SK-N-SH (cell line): ENCODE results near the gene LMNB1. TPM values are rescaled to one million over a fixed set of nuclear protein-coding genes. Genes with fewer than 3 reads are reported as not detected.
"Not testable (repeated sequence)": the region's sequence is repeated elsewhere in the genome, so short reads cannot be mapped to it uniquely, and the experiment has no call there.

Source experiments
- CTCF ChIA-PET: fragments of 300-600, 350-600 bp; formaldehyde crosslinking; extraction: SDS; loops from one replicate; lab custom pipeline; 2021; lab: Yijun Ruan, JAX
- POLR2A ChIA-PET: fragments of 350-600 bp; sonication (Branson Sonifier 250); formaldehyde crosslinking; extraction: SDS; loops from one replicate; lab custom pipeline; 2020; ENCODE audit warnings: antibody characterized with exemption, inconsistent platforms; lab: Yijun Ruan, JAX
- DNase-seq: peaks from one replicate; pipeline ENCODE4 v3.0.0; 2012
- H2AFZ ChIP-seq: fragments of 200-600 bp; sonication (generic); 2 replicates; pipeline ENCODE4 v1.8.1; 2016; ENCODE audit warnings: antibody characterized with exemption, mild to moderate bottlenecking, low read depth
- H3F3A ChIP-seq: fragments of 200-600 bp; sonication (generic); replicated peaks from 2 replicates; pipeline ENCODE3; 2016; ENCODE audit warnings: antibody characterized with exemption, mild to moderate bottlenecking; ENCODE audit not compliant: insufficient read depth
- H3K27ac ChIP-seq, 2 experiments: fragments of 200-500 bp in 1 of 2; fragments of 200-600 bp in 1 of 2; sonication (Bioruptor generic) in 1 of 2; sonication (generic), shearing (Covaris generic) in 1 of 2; 2 replicates each; pipeline versions ENCODE4 v1.5.1 to v1.6.1; 2014 to 2016; ENCODE audit warnings: low read depth in 2 of 2, inconsistent platforms in 1 of 2, low read length in 1 of 2, mild to moderate bottlenecking in 1 of 2, mixed read lengths in 1 of 2
- H3K27me3 ChIP-seq: fragments of 200-600 bp; sonication (generic), shearing (Covaris generic); 2 replicates; pipeline ENCODE4 v1.6.1; 2016; ENCODE audit warnings: mixed run types; ENCODE audit not compliant: insufficient read depth
- H3K36me3 ChIP-seq, 2 experiments: fragments of 200-500 bp in 1 of 2; fragments of 200-600 bp in 1 of 2; sonication (Bioruptor generic) in 1 of 2; sonication (generic) in 1 of 2; replicated peaks in 1 of 2; 2 replicates each; pipeline versions ENCODE3 to v1.5.1; 2014 to 2016; ENCODE audit warnings: low read length in 1 of 2, mild to moderate bottlenecking in 1 of 2; ENCODE audit not compliant: insufficient read depth in 2 of 2, control insufficient read depth in 1 of 2
- H3K4me1 ChIP-seq, 2 experiments: fragments of 200-500 bp in 1 of 2; fragments of 200-600 bp in 1 of 2; sonication (Bioruptor generic) in 1 of 2; sonication (generic), shearing (Covaris generic) in 1 of 2; 2 replicates each; pipeline versions ENCODE4 v1.5.1 to v1.6.1; 2014 to 2016; ENCODE audit warnings: low read depth in 1 of 2, low read length in 1 of 2, mixed run types in 1 of 2; ENCODE audit not compliant: insufficient read depth in 2 of 2, control insufficient read depth in 1 of 2
- H3K4me2 ChIP-seq: fragments of 200-600 bp; sonication (generic), shearing (Covaris generic); 2 replicates; pipeline ENCODE4 v1.6.1; 2017; ENCODE audit warnings: mixed run types
- H3K4me3 ChIP-seq, 2 experiments: fragments of 200-500 bp in 1 of 2; fragments of 200-600 bp in 1 of 2; sonication (Bioruptor generic) in 1 of 2; sonication (generic), shearing (Covaris generic) in 1 of 2; 2 replicates each; pipeline versions ENCODE4 v1.5.1 to v1.8.1; 2014 to 2016; ENCODE audit warnings: low read depth in 2 of 2, inconsistent platforms in 1 of 2, low read length in 1 of 2, mild to moderate bottlenecking in 1 of 2, mixed read lengths in 1 of 2, moderate library complexity in 1 of 2
- H3K79me2 ChIP-seq: fragments of 200-600 bp; sonication (generic); 2 replicates; pipeline ENCODE4 v1.8.1; 2017; ENCODE audit warnings: mild to moderate bottlenecking; ENCODE audit not compliant: insufficient read depth
- H3K9ac ChIP-seq: fragments of 200-600 bp; sonication (generic); 2 replicates; pipeline ENCODE4 v1.6.1; 2017; ENCODE audit warnings: mixed run types
- H3K9me2 ChIP-seq: fragments of 200-600 bp; sonication (generic); 2 replicates; pipeline ENCODE4 v1.6.1; 2017; ENCODE audit warnings: mixed run types
- H3K9me3 ChIP-seq: fragments of 200-600 bp; sonication (generic); 2 replicates; pipeline ENCODE4 v1.6.1; 2017; ENCODE audit warnings: mixed run types, mild to moderate bottlenecking, moderate library complexity
- H4K20me1 ChIP-seq: fragments of 200-600 bp; sonication (generic); 2 replicates; pipeline ENCODE4 v1.6.1; 2017; ENCODE audit warnings: mild to moderate bottlenecking, mixed run types; ENCODE audit not compliant: insufficient read depth
- ELF1 ChIP-seq: IDR thresholded peaks from 2 replicates; pipeline ENCODE4 v1.4.0; 2012
- FOSL2 ChIP-seq: IDR thresholded peaks from 2 replicates; pipeline ENCODE4 v1.4.0; 2012; ENCODE audit warnings: low read depth, mild to moderate bottlenecking, moderate library complexity, borderline replicate concordance
- FOXM1 ChIP-seq: IDR thresholded peaks from 2 replicates; pipeline ENCODE4 v1.4.0; 2012; ENCODE audit warnings: low read depth, mild to moderate bottlenecking
- GABPA ChIP-seq: IDR thresholded peaks from 2 replicates; pipeline ENCODE4 v1.4.0; 2012; ENCODE audit warnings: low read depth, mild to moderate bottlenecking
- JUND ChIP-seq: IDR thresholded peaks from 2 replicates; pipeline ENCODE4 v1.4.0; 2012
- MEF2A ChIP-seq: IDR thresholded peaks from 2 replicates; pipeline ENCODE4 v1.4.0; 2012; ENCODE audit warnings: low read depth, borderline replicate concordance
- NFIC ChIP-seq: IDR thresholded peaks from 2 replicates; pipeline ENCODE4 v1.4.0; 2012; ENCODE audit warnings: borderline replicate concordance
- RFX5 ChIP-seq: IDR thresholded peaks from 2 replicates; pipeline ENCODE4 v1.6.1; 2012; ENCODE audit warnings: mild to moderate bottlenecking, improper control_type of control experiment, low read length
- RXRA ChIP-seq: IDR thresholded peaks from 2 replicates; pipeline ENCODE4 v1.4.0; 2012; ENCODE audit warnings: low read depth, mild to moderate bottlenecking, borderline replicate concordance
- SMC3 ChIP-seq: IDR thresholded peaks from 2 replicates; pipeline ENCODE4 v1.6.1; 2012; ENCODE audit warnings: low read depth, low read length, improper control_type of control experiment
- TCF12 ChIP-seq: IDR thresholded peaks from 2 replicates; pipeline ENCODE4 v1.4.0; 2012
- YY1 ChIP-seq: IDR thresholded peaks from 2 replicates; pipeline ENCODE4 v1.4.0; 2012; ENCODE audit warnings: low read depth, mild to moderate bottlenecking
- WGBS: methylation state at CpG from one replicate; pipeline ENCODE4 v1.1.6; 2017; ENCODE audit warnings: low lambda C conversion rate; 5-methylcytosine and 5-hydroxymethylcytosine counted together
- polyA plus RNA-seq, 3 experiments: library from polyadenylated mRNA; depleted of rRNA; stranded (reverse); fragments of >200 nt; gene quantifications; 2 replicates each; pipeline ENCODE4 v1.2.3, GENCODE V29; 2012
- TF ChIP-seq, protein P1 (sequence below): fragments of 150-350 bp; IDR thresholded peaks from 2 replicates; pipeline ENCODE4 v1.6.1; 2016; ENCODE audit warnings: mild to moderate bottlenecking, low read depth, low read length
- TF ChIP-seq, protein P2 (sequence below): IDR thresholded peaks from 2 replicates; pipeline ENCODE4 v1.4.0; 2012; ENCODE audit warnings: low read depth, borderline replicate concordance
- TF ChIP-seq, protein P3 (sequence below): IDR thresholded peaks from 2 replicates; pipeline ENCODE4; 2012
- TF ChIP-seq, protein P4 (sequence below): IDR thresholded peaks from 2 replicates; pipeline ENCODE4 v1.6.1; 2012; ENCODE audit warnings: mild to moderate bottlenecking, low read depth, low read length, moderate library complexity

Gene LMNB1
- polyA plus RNA-seq, 1 of the 3 experiments (the other 2 are of a cell fraction): 34.9 TPM

DNA sequence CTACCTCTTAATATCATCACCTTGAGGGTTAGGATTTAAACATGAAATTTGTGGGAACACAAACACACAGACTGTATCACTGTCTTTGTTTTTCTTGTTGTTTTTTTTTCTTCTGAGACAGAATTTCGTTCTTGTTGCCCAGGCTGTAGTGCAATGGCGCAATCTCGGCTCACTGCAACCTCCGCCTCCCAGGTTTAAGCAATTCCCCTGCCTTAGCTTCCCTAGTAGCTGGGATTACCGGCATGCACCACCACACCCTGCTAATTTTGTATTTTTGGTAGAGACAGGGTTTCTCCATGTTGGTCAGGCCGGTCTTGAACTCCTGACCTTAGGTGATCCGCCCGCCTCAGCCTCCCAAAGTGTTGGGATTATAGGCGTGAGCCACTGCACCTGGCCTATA is 36.9 kb downstream of the LMNB1 start:
- Histone ChIP-seq H3F3A (peaks cover 36% of the 10 kb centered on the region), H3K36me3 (peaks cover 44 to 49% of the 10 kb centered on the region in 2 experiments), H3K79me2 (peaks cover 73% of the 10 kb centered on the region), H3K4me1 (peaks cover 0 to 29% of the 10 kb centered on the region in 2 experiments; a peak in 3 of 4 replicates)
- CTCF ChIA-PET, POLR2A ChIA-PET, H3K27me3 ChIP-seq, H3K4me3 ChIP-seq, H2AFZ ChIP-seq, H3K9me2 ChIP-seq, H3K9ac ChIP-seq, H3K9me3 ChIP-seq, DNase-seq, H4K20me1 ChIP-seq, H3K27ac ChIP-seq, H3K4me2 ChIP-seq: not testable (repeated sequence)
- 99% methylated on average over 9 of the region's 9 CpGs for WGBS

DNA sequence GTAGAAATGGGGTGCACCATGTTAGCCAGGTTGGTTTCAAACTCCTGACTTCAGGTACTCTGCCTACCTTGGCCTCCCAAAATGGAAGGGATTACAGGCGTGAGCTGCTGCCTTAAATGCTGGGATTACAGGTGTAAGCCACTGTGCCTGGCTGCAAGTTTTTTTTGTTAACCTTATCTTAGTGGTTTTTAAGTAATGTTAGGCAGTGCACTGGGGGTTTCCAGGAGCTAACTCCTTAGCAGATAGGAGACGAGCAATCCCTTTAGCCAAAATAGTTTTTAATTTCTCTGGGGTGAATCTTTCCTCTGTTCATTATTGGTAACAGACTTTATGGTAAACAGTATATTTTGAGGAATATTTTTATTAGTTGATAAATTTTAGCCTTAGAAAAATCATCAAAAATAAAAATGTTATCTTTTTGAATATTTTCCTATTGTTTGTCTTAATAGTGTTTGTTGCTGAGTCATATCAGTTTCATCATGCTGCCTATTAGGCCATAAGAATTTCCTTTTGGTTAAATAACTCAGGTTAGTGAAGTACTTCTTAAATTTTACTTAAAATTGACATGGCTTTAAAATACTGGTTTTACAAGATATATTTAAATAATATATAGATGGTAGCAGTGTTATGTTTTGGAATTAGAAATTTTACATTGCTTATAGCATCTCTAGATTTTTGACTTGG is 37.9 kb downstream of the LMNB1 start:
- H2AFZ ChIP-seq: no peak overlapping the region
- no peaks in the 10 kb centered on the region for H3K9me2 ChIP-seq
- peaks cover 0 to 29% of the 10 kb centered on the region in 2 experiments; a peak in 3 of 4 replicates for H3K4me1 ChIP-seq
- H3K79me2 ChIP-seq: peaks cover 71% of the 10 kb centered on the region
- H3F3A ChIP-seq: peaks cover 27% of the 10 kb centered on the region
- DNase-seq: no peak
- peaks cover 7% of the 10 kb centered on the region; the same call in 1 of the 2 replicates for H4K20me1 ChIP-seq
- no peaks in the 10 kb centered on the region for H3K9me3 ChIP-seq
- peaks cover 47 to 53% of the 10 kb centered on the region in 2 experiments for H3K36me3 ChIP-seq
- no peak overlapping the region for H3K4me2 ChIP-seq
- no peak overlapping the region for H3K9ac ChIP-seq
- 91% methylated on average over 2 of the region's 2 CpGs for WGBS
- no peak overlapping the region for H3K4me3 ChIP-seq
- TF ChIP-seq, protein P1, sequence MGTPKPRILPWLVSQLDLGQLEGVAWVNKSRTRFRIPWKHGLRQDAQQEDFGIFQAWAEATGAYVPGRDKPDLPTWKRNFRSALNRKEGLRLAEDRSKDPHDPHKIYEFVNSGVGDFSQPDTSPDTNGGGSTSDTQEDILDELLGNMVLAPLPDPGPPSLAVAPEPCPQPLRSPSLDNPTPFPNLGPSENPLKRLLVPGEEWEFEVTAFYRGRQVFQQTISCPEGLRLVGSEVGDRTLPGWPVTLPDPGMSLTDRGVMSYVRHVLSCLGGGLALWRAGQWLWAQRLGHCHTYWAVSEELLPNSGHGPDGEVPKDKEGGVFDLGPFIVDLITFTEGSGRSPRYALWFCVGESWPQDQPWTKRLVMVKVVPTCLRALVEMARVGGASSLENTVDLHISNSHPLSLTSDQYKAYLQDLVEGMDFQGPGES: no peak
- TF ChIP-seq YY1: no peak
- no peak for TF ChIP-seq JUND
- TF ChIP-seq TCF12: no peak
- TF ChIP-seq NFIC: no peak
- TF ChIP-seq, protein P2, sequence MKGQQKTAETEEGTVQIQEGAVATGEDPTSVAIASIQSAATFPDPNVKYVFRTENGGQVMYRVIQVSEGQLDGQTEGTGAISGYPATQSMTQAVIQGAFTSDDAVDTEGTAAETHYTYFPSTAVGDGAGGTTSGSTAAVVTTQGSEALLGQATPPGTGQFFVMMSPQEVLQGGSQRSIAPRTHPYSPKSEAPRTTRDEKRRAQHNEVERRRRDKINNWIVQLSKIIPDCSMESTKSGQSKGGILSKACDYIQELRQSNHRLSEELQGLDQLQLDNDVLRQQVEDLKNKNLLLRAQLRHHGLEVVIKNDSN: no peak
- TF ChIP-seq, protein P3, sequence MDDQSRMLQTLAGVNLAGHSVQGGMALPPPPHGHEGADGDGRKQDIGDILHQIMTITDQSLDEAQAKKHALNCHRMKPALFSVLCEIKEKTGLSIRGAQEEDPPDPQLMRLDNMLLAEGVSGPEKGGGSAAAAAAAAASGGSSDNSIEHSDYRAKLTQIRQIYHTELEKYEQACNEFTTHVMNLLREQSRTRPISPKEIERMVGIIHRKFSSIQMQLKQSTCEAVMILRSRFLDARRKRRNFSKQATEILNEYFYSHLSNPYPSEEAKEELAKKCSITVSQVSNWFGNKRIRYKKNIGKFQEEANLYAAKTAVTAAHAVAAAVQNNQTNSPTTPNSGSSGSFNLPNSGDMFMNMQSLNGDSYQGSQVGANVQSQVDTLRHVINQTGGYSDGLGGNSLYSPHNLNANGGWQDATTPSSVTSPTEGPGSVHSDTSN: no peak
- no peak for TF ChIP-seq MEF2A
- TF ChIP-seq FOSL2: no peak
- TF ChIP-seq FOXM1: no peak
- no peak for TF ChIP-seq SMC3
- TF ChIP-seq ELF1: no peak
- TF ChIP-seq, protein P4, sequence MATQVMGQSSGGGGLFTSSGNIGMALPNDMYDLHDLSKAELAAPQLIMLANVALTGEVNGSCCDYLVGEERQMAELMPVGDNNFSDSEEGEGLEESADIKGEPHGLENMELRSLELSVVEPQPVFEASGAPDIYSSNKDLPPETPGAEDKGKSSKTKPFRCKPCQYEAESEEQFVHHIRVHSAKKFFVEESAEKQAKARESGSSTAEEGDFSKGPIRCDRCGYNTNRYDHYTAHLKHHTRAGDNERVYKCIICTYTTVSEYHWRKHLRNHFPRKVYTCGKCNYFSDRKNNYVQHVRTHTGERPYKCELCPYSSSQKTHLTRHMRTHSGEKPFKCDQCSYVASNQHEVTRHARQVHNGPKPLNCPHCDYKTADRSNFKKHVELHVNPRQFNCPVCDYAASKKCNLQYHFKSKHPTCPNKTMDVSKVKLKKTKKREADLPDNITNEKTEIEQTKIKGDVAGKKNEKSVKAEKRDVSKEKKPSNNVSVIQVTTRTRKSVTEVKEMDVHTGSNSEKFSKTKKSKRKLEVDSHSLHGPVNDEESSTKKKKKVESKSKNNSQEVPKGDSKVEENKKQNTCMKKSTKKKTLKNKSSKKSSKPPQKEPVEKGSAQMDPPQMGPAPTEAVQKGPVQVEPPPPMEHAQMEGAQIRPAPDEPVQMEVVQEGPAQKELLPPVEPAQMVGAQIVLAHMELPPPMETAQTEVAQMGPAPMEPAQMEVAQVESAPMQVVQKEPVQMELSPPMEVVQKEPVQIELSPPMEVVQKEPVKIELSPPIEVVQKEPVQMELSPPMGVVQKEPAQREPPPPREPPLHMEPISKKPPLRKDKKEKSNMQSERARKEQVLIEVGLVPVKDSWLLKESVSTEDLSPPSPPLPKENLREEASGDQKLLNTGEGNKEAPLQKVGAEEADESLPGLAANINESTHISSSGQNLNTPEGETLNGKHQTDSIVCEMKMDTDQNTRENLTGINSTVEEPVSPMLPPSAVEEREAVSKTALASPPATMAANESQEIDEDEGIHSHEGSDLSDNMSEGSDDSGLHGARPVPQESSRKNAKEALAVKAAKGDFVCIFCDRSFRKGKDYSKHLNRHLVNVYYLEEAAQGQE: no peak
- TF ChIP-seq GABPA: no peak
- no peak for TF ChIP-seq RFX5
- no peak for TF ChIP-seq RXRA
- H3K27me3 ChIP-seq: no peaks in the 10 kb centered on the region
- H3K27ac ChIP-seq: 0 out of 4 replicates have a peak overlapping the region, but pooled peaks of 1 of the 2 experiments have one; percentile 1
- CTCF ChIA-PET: interaction anchor here (0.6 to 0.7 kb wide), 2 partner anchors 9 to 23 kb away, joined by 3 read pairs; no protein-coding TSS in a partner anchor
- POLR2A ChIA-PET: no interaction called here
